Calu3 (cell line): ENCODE data around the gene MYBPC2. TPM values are rescaled to one million over a fixed set of nuclear protein-coding genes. Genes with fewer than 3 reads are reported as not detected.

Experiments used
- BruUV-seq: library from RNA; stranded (reverse); fragments of 400-500 nt; replicated peaks from 2 replicates; lab custom pipeline; 2021; lab: Mats Ljungman, UMichigan
- CTCF ChIA-PET: fragments of 300-600 bp; sonication (Branson Sonifier 250); formaldehyde crosslinking; loops from one replicate; lab custom pipeline; 2022; ENCODE audit warnings: antibody characterized with exemption; lab: Charles Lee
- DNase-seq: peaks from one replicate; pipeline ENCODE4 v3.0.0; 2022
- H3K27ac Mint-ChIP-seq: one replicate; pipeline ENCODE4 v1.8.0; 2022; ENCODE audit warnings: mixed read lengths; ENCODE audit not compliant: unreplicated experiment
- H3K27me3 Mint-ChIP-seq: one replicate; pipeline ENCODE4 v1.8.0; 2022; ENCODE audit warnings: mixed read lengths; ENCODE audit not compliant: unreplicated experiment
- H3K36me3 Mint-ChIP-seq: one replicate; pipeline ENCODE4 v1.8.0; 2022; ENCODE audit warnings: mild to moderate bottlenecking, moderate library complexity, mixed read lengths; ENCODE audit not compliant: insufficient read depth, unreplicated experiment
- H3K4me1 Mint-ChIP-seq: one replicate; pipeline ENCODE4 v1.8.0; 2022; ENCODE audit warnings: mild to moderate bottlenecking, low read depth, mixed read lengths; ENCODE audit not compliant: unreplicated experiment
- H3K4me3 Mint-ChIP-seq: one replicate; pipeline ENCODE4 v1.8.0; 2022; ENCODE audit warnings: mild to moderate bottlenecking, low read depth, moderate library complexity, mixed read lengths; ENCODE audit not compliant: unreplicated experiment
- H3K9me3 Mint-ChIP-seq: one replicate; pipeline ENCODE4 v1.8.0; 2022; ENCODE audit warnings: low read depth, mixed read lengths; ENCODE audit not compliant: unreplicated experiment
- intact Hi-C: fragments of 100-400 bp; cut with micrococcal nuclease; formaldehyde crosslinking; loops from one replicate; pipeline ENCODE4 v1.10.0; 2022; ENCODE audit not compliant: unreplicated experiment
- total RNA-seq: library from RNA; stranded (reverse); gene quantifications from 2 replicates; pipeline ENCODE4 v1.2.3, GENCODE V29; 2022
- TF ChIP-seq, protein P1 (sequence below): fragments of 200-600 bp; IDR thresholded peaks from one replicate; pipeline ENCODE4 v1.8.0; 2022; ENCODE audit warnings: antibody characterized with exemption; ENCODE audit not compliant: unreplicated experiment

The MYBPC2 gene
- total RNA-seq, 1 experiment from 2014 or later: not detected

DNA sequence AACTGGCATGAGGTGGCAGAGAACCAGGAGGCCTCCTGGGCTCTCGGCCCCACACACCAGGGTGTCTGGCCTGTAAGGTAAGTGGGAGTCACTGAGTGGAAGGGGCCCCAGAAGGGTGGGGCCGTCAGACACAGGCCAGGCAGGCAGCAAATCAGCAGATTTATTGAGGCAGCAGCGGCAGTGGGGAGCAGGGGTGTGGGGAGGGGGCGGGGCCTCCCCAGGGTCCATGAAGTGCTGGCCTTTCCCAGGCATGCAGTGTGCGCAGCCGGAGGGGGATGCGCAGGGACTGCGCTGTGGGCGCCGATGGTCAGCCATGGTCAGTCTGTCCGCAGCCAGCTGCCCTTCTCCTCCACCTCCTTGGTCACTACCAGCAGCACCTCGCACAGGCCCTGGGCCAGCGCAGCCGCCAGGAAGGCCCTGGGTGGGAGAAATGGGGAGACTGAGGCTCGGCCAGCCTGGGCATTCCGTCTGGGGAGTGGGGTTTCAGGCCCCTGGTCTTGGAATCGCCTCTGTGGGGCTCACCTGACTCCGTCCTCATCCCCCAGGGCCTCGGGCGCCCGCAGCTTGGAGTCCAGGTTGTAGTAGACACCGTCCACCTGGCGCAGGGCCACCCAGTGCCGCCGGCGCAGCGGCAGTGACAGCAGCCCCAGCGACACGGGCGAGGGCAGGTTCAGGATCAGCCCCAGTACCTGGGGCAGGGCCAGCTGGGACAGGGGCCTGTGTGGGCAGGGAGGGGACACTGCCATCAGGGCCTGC, 73.3 kb downstream of the MYBPC2 start:
- BruUV-seq: no TSS peak
- intact Hi-C loops: no loop called here
- Mint-ChIP-seq H3K9me3 (no peaks in the 10 kb centered on the region), H3K4me1 (peaks cover 1% of the 10 kb centered on the region), H3K27ac (no peak overlapping the region), H3K4me3 (no peak overlapping the region), H3K36me3 (peaks cover 30% of the 10 kb centered on the region), H3K27me3 (no peaks in the 10 kb centered on the region)
- CTCF ChIA-PET: no interaction called here
- TF ChIP-seq, protein P1, sequence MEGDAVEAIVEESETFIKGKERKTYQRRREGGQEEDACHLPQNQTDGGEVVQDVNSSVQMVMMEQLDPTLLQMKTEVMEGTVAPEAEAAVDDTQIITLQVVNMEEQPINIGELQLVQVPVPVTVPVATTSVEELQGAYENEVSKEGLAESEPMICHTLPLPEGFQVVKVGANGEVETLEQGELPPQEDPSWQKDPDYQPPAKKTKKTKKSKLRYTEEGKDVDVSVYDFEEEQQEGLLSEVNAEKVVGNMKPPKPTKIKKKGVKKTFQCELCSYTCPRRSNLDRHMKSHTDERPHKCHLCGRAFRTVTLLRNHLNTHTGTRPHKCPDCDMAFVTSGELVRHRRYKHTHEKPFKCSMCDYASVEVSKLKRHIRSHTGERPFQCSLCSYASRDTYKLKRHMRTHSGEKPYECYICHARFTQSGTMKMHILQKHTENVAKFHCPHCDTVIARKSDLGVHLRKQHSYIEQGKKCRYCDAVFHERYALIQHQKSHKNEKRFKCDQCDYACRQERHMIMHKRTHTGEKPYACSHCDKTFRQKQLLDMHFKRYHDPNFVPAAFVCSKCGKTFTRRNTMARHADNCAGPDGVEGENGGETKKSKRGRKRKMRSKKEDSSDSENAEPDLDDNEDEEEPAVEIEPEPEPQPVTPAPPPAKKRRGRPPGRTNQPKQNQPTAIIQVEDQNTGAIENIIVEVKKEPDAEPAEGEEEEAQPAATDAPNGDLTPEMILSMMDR: no peak
- DNase-seq: no peak

DNA sequence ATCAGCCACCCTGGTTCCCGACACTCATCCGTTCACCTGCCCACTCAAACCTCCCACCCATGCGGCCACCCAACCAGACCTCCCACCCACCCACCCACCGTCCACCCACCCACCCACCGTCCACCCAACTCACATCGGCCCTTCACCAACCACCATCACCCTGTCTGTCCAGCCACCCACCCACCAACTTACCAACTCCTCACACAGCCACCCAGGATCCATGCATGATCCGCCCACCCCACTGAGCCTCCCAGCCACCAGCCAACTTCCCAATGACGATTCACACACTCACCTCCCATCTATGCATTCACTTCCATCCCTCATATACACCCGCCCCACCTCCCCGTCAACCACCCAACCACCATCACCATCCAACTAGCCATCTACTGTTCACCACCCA, 74.0 kb downstream of the MYBPC2 start:
- no peaks in the 10 kb centered on the region for H3K9me3 Mint-ChIP-seq
- peaks cover 6% of the 10 kb centered on the region for H3K27me3 Mint-ChIP-seq
- no peak overlapping the region for H3K27ac Mint-ChIP-seq
- BruUV-seq: no TSS peak
- peaks cover 8% of the 10 kb centered on the region for H3K4me1 Mint-ChIP-seq
- peaks cover 37% of the 10 kb centered on the region for H3K36me3 Mint-ChIP-seq
- TF ChIP-seq, protein P1: no peak
- DNase-seq: no peak
- intact Hi-C loops: no loop called here
- CTCF ChIA-PET: no interaction called here
- no peak overlapping the region for H3K4me3 Mint-ChIP-seq

DNA sequence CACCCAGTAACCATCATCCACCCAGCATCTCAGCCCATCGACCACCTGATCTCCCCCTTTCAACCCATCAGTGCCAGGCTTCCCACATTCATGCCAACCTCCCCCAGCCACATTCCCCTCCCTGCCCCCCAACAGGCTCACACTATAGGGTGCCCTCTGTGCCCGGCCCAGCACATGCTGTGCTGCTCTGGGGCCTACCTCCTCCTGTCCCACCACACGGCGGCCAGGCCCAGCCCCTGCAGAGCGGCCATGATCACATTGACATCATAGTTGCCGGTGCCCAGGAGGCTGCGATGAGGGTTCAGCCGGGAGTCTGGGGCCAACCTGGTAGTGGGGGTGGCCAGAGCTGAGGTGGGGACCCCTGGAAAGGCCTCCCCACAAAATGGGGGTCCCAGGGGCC, 74.7 kb downstream of the MYBPC2 start:
- intact Hi-C loops: no loop called here
- Mint-ChIP-seq H3K4me3 (no peak overlapping the region), H3K36me3 (peaks cover 44% of the 10 kb centered on the region), H3K9me3 (no peaks in the 10 kb centered on the region), H3K27me3 (peaks cover 13% of the 10 kb centered on the region), H3K4me1 (peaks cover 13% of the 10 kb centered on the region), H3K27ac (no peak overlapping the region)
- TF ChIP-seq, protein P1: no peak
- CTCF ChIA-PET: no interaction called here
- DNase-seq: no peak
- BruUV-seq: no TSS peak

DNA sequence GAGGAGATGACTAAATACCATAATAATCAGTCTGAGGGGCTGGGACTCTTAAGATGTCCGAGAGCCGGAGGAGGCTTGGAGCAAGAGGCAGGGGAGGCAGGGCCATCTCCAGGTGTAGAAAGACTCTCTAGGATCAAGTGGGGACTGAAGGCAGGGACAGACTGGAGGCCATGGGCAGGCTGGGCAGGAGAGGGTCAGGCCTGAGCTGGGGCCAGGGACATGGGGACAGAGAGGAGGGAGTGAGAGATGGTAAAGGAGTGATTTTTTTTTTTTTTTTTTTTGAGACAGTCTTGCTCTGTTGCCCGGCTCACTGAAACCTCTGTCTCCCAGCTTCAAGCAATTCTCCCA, 76.1 kb downstream of the MYBPC2 start:
- H3K4me1 Mint-ChIP-seq: peaks cover 13% of the 10 kb centered on the region
- H3K27ac Mint-ChIP-seq: peak overlapping the region; percentile 18
- CTCF ChIA-PET: no interaction called here
- H3K4me3 Mint-ChIP-seq: no peak overlapping the region
- H3K27me3 Mint-ChIP-seq: peaks cover 27% of the 10 kb centered on the region
- TF ChIP-seq, protein P1: no peak
- no peaks in the 10 kb centered on the region for H3K9me3 Mint-ChIP-seq
- BruUV-seq: TSS peak; percentile 71
- DNase-seq: no peak
- intact Hi-C loops: no loop called here
- H3K36me3 Mint-ChIP-seq: peaks cover 57% of the 10 kb centered on the region
